B cell (primary cell): ENCODE results near the gene PNPT1. TPM values are rescaled to one million over a fixed set of nuclear protein-coding genes. Genes with fewer than 3 reads are reported as not detected.

Experiments
- ATAC-seq: fragments of 200-7000 bp; cut with Tn5 transposase; one replicate; pipeline ENCODE4 v1.10.0; 2021; ENCODE audit warnings: low read depth, mild to moderate bottlenecking, moderate number of reproducible peaks, moderate library complexity
- CTCF ChIA-PET: fragments of 350-600 bp; sonication (Branson Sonifier 250); formaldehyde crosslinking; loops from one replicate; lab custom pipeline; 2021; ENCODE audit warnings: antibody characterized with exemption, inconsistent platforms; lab: Charles Lee
- POLR2A ChIA-PET: fragments of 350-600 bp; sonication (Branson Sonifier 250); formaldehyde crosslinking; loops from one replicate; lab custom pipeline; 2021; ENCODE audit warnings: antibody characterized with exemption; lab: Charles Lee
- DNase-seq: peaks from one replicate; pipeline ENCODE4 v3.0.0; 2013
- H2AFZ ChIP-seq: 2 replicates; pipeline ENCODE4 v1.6.1; 2012; ENCODE audit warnings: mild to moderate bottlenecking, low read depth, low read length; ENCODE audit not compliant: insufficient read depth, poor library complexity, severe bottlenecking
- H3K27ac ChIP-seq, 2 donors: 1 replicate in 1 of 2; 2 replicates in 1 of 2; pipeline ENCODE4 v1.5.1; 2012 to 2013; ENCODE audit warnings: low read length in 2 of 2, mild to moderate bottlenecking in 2 of 2, moderate library complexity in 1 of 2
- H3K27me3 ChIP-seq, 4 experiments: fragments of 200-600 bp in 1 of 4; sonication (generic) in 1 of 4; replicated peaks in 1 of 4; 1 replicate in 2 of 4; 2 replicates in 2 of 4; pipeline versions ENCODE4 v1.6.1 to v1.7.0; 2013 to 2016; ENCODE audit warnings: low read length in 3 of 4, mild to moderate bottlenecking in 2 of 4, mixed read lengths in 1 of 4, moderate library complexity in 1 of 4; ENCODE audit not compliant: insufficient read depth in 4 of 4, control insufficient read depth in 3 of 4; ENCODE audit errors: control extremely low read depth in 1 of 4
- H3K36me3 ChIP-seq, 2 experiments: replicated peaks in 1 of 2; 1 replicate in 1 of 2; 2 replicates in 1 of 2; pipeline versions ENCODE4 v1.6.1 to v1.7.1; 2013; ENCODE audit warnings: low read length in 1 of 2; ENCODE audit not compliant: insufficient read depth in 2 of 2, control insufficient read depth in 1 of 2; ENCODE audit errors: control extremely low read depth in 1 of 2, extremely low read depth in 1 of 2
- H3K4me1 ChIP-seq, 2 donors: fragments of 200-600 bp in 1 of 2; sonication (generic) in 1 of 2; 1 replicate in 1 of 2; 2 replicates in 1 of 2; pipeline versions ENCODE4 v1.5.1 to v1.6.1; 2013 to 2017; ENCODE audit warnings: low read length in 2 of 2; ENCODE audit not compliant: control insufficient read depth in 2 of 2, insufficient read depth in 2 of 2
- H3K4me2 ChIP-seq: replicated peaks from 2 replicates; pipeline ENCODE3; 2012; ENCODE audit warnings: mild to moderate bottlenecking, low read depth, low read length; ENCODE audit not compliant: poor library complexity, severe bottlenecking
- H3K4me3 ChIP-seq, 5 experiments: fragments of 200-600 bp in 1 of 5; sonication (generic) in 1 of 5; 1 replicate in 3 of 5; 2 replicates in 2 of 5; pipeline versions ENCODE4 v1.5.1 to v1.7.0; 2011 to 2016; ENCODE audit warnings: low read length in 4 of 5, mild to moderate bottlenecking in 4 of 5, low read depth in 2 of 5, control low read depth in 1 of 5, moderate library complexity in 1 of 5; ENCODE audit not compliant: insufficient read depth in 1 of 5; ENCODE audit errors: control extremely low read depth in 1 of 5, extremely low read depth in 1 of 5
- H3K79me2 ChIP-seq: fragments of 200-600 bp; sonication (generic); one replicate; pipeline ENCODE4 v1.6.0; 2016; ENCODE audit warnings: low read length; ENCODE audit not compliant: control insufficient read depth, insufficient read depth
- H3K9ac ChIP-seq: fragments of 200-600 bp; sonication (generic); 2 replicates; pipeline ENCODE4 v1.6.1; 2017; ENCODE audit warnings: mild to moderate bottlenecking, low read length, moderate library complexity
- H3K9me3 ChIP-seq, 3 donors: one replicate each; pipeline versions ENCODE4 v1.6.1 to v1.7.1; 2013; ENCODE audit warnings: low read length in 2 of 3; ENCODE audit not compliant: control insufficient read depth in 2 of 3, insufficient read depth in 1 of 3; ENCODE audit errors: control extremely low read depth in 1 of 3
- H4K20me1 ChIP-seq: 2 replicates; pipeline ENCODE4 v1.6.0; 2012; ENCODE audit warnings: mild to moderate bottlenecking, low read length; ENCODE audit not compliant: insufficient read depth, control insufficient read depth, poor library complexity, severe bottlenecking
- H3K27ac Mint-ChIP-seq: one replicate; pipeline ENCODE4 v1.8.0; 2021; ENCODE audit warnings: mixed read lengths
- H3K27me3 Mint-ChIP-seq: one replicate; pipeline ENCODE4 v1.8.0; 2021; ENCODE audit warnings: mixed read lengths
- H3K4me1 Mint-ChIP-seq: one replicate; pipeline ENCODE4 v1.8.0; 2021; ENCODE audit warnings: mixed read lengths
- H3K4me3 Mint-ChIP-seq: one replicate; pipeline ENCODE4 v1.8.0; 2021; ENCODE audit warnings: mixed read lengths
- H3K9me3 Mint-ChIP-seq: one replicate; pipeline ENCODE4 v1.8.0; 2022; ENCODE audit warnings: mixed read lengths; ENCODE audit not compliant: insufficient read depth
- CTCF ChIP-seq: fragments of 200-600 bp; IDR thresholded peaks from one replicate; pipeline ENCODE4 v1.8.0; 2022; ENCODE audit warnings: antibody characterized with exemption, mild to moderate bottlenecking
- EZH2 ChIP-seq: IDR thresholded peaks from 2 replicates; pipeline ENCODE4 v1.6.1; 2012; ENCODE audit warnings: borderline replicate concordance, low read depth, mild to moderate bottlenecking, moderate library complexity, low read length; ENCODE audit not compliant: insufficient read depth, poor library complexity, severe bottlenecking
- WGBS: methylation state at CpG from one replicate; pipeline ENCODE4 v1.1.5; 2013; ENCODE audit warnings: missing lambda C conversion rate; ENCODE audit not compliant: insufficient coverage; 5-methylcytosine and 5-hydroxymethylcytosine counted together
- intact Hi-C: fragments of 100-400 bp; cut with micrococcal nuclease; formaldehyde crosslinking; loops from one replicate; pipeline ENCODE4 v1.10.0; 2022
- polyA plus RNA-seq: library from polyadenylated mRNA; depleted of rRNA; stranded (reverse); fragments of >200 nt; gene quantifications from 2 replicates; pipeline ENCODE4 v1.2.3, GENCODE V29; 2012
- total RNA-seq, 2 donors: library from RNA; stranded (reverse); fragments of 120-200 nt in 1 of 2; gene quantifications; 1 replicate in 1 of 2; 2 replicates in 1 of 2; pipeline versions ENCODE4 v1.2.3 to v1.2.4, GENCODE V29; 2013 to 2022

Gene PNPT1
- total and polyA plus RNA-seq, 2 donors (not counting 1 experiment from before 2014, with no cell fraction given), result 7.8 to 23.1 TPM

GRCh38 chr2:55636831-55637230 lies 56.8 kb downstream of the PNPT1 start:
- intact Hi-C loops, result no loop called here
- ChIA-PET POLR2A (no interaction called here), CTCF (no interaction called here)
- H2AFZ ChIP-seq, result no peak overlapping the region
- H3K27ac ChIP-seq, result no peak overlapping the region
- ATAC-seq (no peak), DNase-seq (no peak)
- H3K4me2 ChIP-seq, result no peak overlapping the region
- H3K4me1 ChIP-seq, result no peaks in the 10 kb centered on the region
- no peak overlapping the region for H3K4me3 ChIP-seq
- no peaks in the 10 kb centered on the region for H3K27me3 Mint-ChIP-seq
- peaks cover 4% of the 10 kb centered on the region for H3K79me2 ChIP-seq
- no peaks in the 10 kb centered on the region for H4K20me1 ChIP-seq
- H3K9me3 ChIP-seq, result no peaks in the 10 kb centered on the region
- peaks cover 3% of the 10 kb centered on the region for H3K4me1 Mint-ChIP-seq
- H3K36me3 ChIP-seq, result peaks cover 6 to 31% of the 10 kb centered on the region in 2 experiments
- H3K9me3 Mint-ChIP-seq, result no peaks in the 10 kb centered on the region
- H3K9ac ChIP-seq, result no peak overlapping the region
- H3K4me3 Mint-ChIP-seq, result no peak overlapping the region
- WGBS, result no CpG with 5 or more reads among the region's 3 CpGs
- H3K27ac Mint-ChIP-seq, result no peak overlapping the region
- TF ChIP-seq CTCF (no peak), EZH2 (no peak)
- H3K27me3 ChIP-seq, result no peaks in the 10 kb centered on the region

GRCh38 chr2:55628931-55629330 lies 64.7 kb downstream of the PNPT1 start:
- DNase-seq, result no peak

More at GRCh38 chr2:55628931-55629330, 64.7 kb downstream of the PNPT1 start:
- POLR2A ChIA-PET, result no interaction called here
- H3K79me2 ChIP-seq, result peaks cover 63% of the 10 kb centered on the region
- intact Hi-C loops, result no loop called here
- CTCF ChIA-PET, result no interaction called here
- Mint-ChIP-seq H3K27ac (no peak overlapping the region), H3K27me3 (no peaks in the 10 kb centered on the region), H3K4me1 (peaks cover 31% of the 10 kb centered on the region), H3K4me3 (no peak overlapping the region), H3K9me3 (no peaks in the 10 kb centered on the region)
- no peak overlapping the region for H2AFZ ChIP-seq
- H3K36me3 ChIP-seq, result peaks cover 0 to 12% of the 10 kb centered on the region in 2 experiments
- TF ChIP-seq EZH2 (no peak), CTCF (no peak)
- no peak overlapping the region for H3K4me2 ChIP-seq
- no peak overlapping the region for H3K4me3 ChIP-seq
- H3K9ac ChIP-seq, result no peak overlapping the region
- ATAC-seq, result no peak
- H3K27ac ChIP-seq, result no peak overlapping the region
- peaks cover 34% of the 10 kb centered on the region for H4K20me1 ChIP-seq
- no peaks in the 10 kb centered on the region for H3K9me3 ChIP-seq
- 85% methylated on average over 2 of the region's 2 CpGs for WGBS
- no peaks in the 10 kb centered on the region for H3K27me3 ChIP-seq
- H3K4me1 ChIP-seq, result peaks cover under 1% of the 10 kb centered on the region in 2 donors
